SKM-1 treated with dmso at 0.1 percent for 144 hours (cell line): ENCODE results near the gene PARG.
A peak's percentile ranks its signal among the peaks of the same experiment; 100 is the strongest.
"Not testable (repeated sequence)": the region's sequence is repeated elsewhere in the genome, so short reads cannot be mapped to it uniquely, and the experiment has no call there.

Experiments used
- DNase-seq: peaks from one replicate; lab custom pipeline; 2025; ENCODE audit not compliant: unreplicated experiment; lab: John Stamatoyannopoulos, UW

Gene PARG

DNA sequence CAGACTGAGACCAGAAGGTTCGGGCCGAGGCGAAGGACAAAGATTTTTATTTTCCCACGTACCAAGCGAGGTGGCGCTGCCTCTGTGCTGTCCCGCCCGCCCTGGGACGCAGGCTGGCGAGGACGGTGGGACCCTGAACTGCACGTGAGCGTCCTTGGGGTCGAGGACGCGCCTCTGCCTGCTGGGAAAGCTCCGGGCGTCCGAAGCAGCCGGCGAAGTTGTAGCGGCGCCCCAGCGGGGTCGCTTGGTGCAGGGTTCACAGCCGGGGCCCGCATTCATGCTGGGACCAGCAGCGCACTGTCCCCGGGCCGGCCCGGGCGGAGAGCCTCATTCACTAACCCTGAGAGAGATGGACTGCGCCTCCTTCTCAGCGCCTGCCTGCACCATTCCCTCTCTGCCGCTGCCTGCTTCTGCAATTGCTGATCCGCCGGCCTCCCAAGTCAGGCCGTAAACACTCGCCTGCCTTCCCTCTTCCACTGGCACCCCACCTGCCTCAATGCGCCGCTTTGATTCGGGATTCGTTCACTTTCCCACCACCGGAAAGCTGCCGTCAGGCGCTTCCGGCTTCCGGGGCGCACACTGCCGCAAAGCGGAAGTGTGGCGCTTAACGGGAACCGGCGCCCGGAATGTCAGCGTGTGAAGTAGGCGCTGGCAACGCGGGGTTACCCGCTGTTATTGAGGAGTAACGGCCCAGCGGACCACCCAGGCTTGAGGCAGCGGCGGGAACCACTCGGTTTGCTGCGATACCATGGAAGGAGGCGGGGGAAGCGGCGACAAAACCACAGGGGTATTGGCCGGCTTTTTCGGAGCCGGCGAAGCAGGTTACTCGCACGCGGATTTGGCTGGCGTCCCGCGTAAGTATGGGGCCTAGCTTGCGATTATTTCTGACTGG, at the start of gene PARG, which contains the start of gene TIMM23B:
Gene PARG (minus strand): TSS at position 581 of the 892 bp plus-strand sequence. CDS start 302 bp downstream, at position 279.
Gene TIMM23B (plus strand): TSS at position 607 of the 892 bp plus-strand sequence. CDS start 142 bp downstream, at position 749.
- DNase-seq: peak; percentile 67

DNA sequence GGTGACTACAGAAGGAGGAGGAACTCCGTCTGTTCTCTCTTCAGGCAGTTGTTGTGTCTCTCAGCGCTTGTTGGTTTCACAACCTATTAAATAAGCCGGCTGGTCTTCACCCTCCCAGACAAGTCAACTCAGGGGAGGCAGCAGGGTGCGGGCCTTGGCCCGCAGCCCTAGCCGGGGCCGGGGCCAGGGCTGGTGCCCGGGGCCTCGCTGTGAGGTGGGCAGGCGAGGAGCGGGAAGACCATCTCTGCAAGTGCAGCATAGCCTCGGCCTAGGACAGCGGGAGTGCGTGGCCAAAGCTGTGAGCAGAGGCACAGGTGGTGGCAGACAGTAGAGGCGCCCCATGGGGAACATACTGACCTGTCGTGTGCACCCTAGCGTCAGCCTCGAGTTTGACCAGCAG, 46.5 kb upstream of the PARG start, which contains the start of gene AGAP6:
Gene AGAP6 (plus strand): TSS at position 31 of the 400 bp plus-strand sequence. CDS start 310 bp downstream, at position 341.
- not testable (repeated sequence) for DNase-seq

DNA sequence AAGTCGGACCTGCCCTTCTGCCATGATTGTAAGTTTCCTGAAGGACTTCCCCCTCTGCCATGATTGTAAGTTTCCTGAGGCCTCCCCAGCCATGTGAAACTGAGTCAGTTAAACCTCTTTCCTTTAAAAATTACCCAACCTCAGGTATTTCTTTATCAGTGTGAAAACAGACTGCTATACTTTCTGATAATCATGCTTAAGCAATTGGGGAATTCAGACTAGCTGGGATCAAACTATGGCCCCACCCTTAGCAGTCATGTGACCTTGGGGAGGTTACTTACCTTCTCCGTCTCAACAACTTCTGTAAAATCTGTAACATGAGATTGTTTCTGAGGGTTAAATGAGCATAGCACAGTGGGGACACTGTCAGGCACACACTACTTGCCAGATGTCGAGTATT, 45.4 kb upstream of the PARG start:
- not testable (repeated sequence) for DNase-seq

DNA sequence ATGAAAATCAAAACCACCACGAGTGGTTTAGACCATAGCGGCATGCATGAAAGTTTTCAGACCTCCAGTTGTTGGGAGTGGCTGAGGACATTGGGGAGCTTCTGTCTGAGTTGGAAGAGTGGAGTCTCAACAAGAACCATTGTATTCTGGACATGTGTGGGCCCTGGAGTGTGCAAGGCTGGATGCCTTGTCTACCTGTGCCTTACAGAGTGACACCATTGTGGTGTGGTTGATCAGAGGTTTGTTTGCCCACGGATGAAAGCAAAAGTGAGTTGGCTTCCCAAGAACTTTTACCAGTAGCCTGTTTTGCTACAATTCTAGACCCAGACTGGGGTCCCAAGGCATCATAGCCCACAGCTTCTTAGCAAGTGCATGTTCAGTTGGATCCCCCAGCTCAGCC, 35.9 kb upstream of the PARG start:
- not testable (repeated sequence) for DNase-seq

DNA sequence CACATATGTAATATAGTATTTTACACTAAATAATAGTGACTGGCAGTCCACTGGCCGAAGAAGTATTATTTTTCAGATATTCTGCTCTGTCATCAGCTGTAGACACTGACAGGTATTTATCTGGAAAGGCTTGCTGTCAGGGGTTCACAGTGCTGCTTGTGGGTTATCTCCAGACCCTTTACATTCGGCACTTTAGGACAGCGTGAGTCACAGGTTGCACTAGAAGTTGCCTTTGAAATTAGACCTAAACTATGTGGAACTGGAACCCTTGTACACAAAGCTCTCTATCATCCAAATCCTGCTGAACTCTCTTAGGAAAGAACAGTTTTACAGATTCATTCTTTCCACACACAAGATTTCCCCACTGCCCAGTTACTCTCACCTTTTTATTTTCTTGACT, 30.3 kb upstream of the PARG start:
- not testable (repeated sequence) for DNase-seq

GRCh38 chr10:49971466-49971865, 29.6 kb upstream of the PARG start:
- DNase-seq: not testable (repeated sequence)

- not testable (repeated sequence) for DNase-seq
Measured at GRCh38 chr10:49970331-49970857, 28.6 kb upstream of the PARG start.

DNA sequence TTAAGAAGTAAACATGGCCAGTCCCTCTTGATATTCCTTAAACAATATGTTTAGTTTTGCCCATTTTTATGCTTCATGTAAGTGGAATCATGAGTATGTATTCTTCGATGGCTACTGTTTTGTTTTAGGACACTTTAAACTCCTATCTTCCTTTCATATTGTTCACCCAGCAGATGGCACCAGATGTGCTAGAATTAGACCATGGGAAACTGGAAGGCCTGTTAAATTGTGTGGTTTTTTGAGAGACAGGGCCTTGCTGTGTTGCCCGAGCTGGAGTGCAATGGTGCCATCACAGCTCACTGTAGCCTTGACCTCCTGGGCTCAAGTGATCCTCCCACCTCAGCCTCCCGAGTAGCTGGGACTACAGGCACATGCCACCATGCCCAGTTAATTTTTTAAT, 11.3 kb upstream of the PARG start:
- DNase-seq: not testable (repeated sequence)

- not testable (repeated sequence) for DNase-seq
Measured at GRCh38 chr10:49952006-49952405, 10.2 kb upstream of the PARG start.

DNA sequence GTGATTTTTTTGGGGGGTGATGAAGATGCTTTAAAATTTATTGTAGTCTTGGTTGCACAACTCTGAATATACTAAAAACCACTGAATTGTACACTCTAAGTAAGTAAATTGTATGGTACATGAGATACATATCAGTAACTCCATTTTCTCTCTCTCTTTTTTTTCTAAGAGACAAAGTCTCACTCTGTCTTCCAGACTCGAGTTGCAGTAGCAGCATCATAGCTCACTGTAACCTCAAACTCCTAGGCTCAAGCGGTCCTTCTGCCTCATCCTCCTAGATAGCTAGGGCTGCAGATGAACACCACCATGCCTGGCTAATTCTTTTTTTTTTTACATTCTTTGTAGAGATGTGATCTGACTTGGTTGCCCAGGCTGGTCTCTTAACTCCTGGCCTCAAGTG, 6.9 kb upstream of the PARG start:
- not testable (repeated sequence) for DNase-seq

DNA sequence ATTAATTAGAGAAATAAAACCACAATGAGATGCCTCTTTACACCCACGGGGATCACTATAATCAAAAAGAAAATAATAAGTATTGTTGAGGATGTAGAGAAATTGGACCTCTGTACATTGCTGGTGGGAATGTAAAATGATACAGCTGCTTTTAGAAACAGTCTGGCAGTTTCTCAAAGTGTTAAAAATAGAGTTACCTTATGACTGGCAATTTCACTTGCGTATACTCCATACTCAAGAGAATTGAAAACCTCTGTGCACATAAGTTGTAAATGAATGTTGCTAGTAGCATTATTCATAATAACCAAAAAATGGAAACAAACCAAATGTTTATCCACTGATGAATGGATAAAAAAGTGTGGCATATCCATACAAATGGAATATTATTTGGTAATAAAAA, 6.3 kb upstream of the PARG start:
- not testable (repeated sequence) for DNase-seq

- DNase-seq: not testable (repeated sequence)
Measured at GRCh38 chr10:49943607-49944006, 1.8 kb upstream of the PARG start.

DNA sequence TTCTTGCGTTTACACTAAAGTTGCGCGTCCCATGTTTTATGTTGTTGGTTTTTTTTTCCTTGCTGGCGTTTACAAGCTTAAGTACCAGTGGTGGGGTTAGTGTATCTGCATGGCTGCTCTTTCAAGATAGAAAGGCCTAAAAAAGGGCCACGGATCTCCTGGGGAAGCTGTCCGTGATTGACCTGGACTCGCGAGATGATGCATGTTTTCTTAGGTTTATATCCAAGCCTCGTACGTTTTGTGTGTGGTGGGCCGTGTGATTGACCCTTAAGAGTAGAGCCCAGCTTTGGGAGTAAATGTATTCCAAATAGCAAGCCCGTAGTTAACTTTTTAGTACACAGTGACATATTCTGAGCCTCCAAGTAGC, 495 bp upstream of the PARG start:
- DNase-seq: peak; percentile 2

DNA sequence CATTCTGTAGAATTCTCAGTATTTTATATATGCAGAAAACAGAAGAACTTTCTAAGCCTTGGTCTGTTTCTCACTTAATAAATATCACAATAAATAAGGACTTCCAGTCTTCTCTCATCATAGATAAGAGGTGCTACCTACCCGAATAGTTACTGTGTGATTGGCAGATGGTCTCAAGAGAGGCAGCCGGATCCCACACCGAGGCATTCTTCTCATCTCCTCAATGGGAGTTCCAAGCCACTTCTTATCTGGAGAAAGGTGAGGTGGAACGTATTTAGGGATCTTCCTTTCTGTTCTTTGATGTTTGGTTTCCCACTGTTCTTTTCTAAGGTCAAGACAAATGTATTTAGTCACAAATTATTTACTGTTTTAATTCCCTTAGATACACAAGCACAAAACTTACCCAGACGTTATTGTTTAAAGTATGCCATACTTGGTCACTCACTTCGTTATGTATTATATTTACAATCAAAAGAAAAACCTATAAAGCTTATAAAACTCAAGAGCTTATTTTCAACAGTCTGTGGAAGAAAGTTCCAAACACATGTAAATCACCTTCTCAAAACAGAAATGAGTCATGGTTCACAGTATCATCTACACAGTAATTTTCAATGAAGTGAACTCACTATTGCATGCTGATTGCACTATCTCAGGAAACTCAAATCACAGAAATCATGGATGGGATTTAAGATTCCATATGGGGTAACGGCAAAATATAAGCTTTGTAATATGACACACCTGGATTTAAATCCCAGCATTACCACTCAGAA, 9.7 kb downstream of the PARG start:
- not testable (repeated sequence) for DNase-seq

GRCh38 chr10:49931276-49931675, 10.6 kb downstream of the PARG start:
- DNase-seq: not testable (repeated sequence)

- DNase-seq: not testable (repeated sequence)
Measured at GRCh38 chr10:49923572-49923971, 18.3 kb downstream of the PARG start.

DNA sequence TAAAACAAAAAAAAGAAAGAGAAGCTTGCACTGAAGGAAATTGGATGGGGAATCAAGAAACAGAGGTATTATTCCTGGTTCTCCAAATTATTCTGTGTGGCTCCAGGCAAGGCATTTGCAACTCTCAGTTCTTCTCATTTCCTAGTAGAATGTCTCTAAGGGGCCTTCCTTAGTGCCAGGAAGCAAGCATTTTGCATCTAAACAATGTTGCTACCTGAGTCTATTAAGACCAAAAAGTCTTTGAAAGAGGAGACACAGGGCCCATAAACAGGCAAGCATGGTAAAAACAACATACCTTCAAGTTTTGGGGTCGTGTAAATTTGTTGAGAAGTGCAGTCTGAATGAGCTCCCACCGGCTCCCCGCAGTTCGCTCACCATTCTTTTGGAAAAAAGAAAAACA, 19.8 kb downstream of the PARG start:
- not testable (repeated sequence) for DNase-seq

GRCh38 chr10:49917927-49918326, 23.9 kb downstream of the PARG start:
- DNase-seq: not testable (repeated sequence)

GRCh38 chr10:49916451-49916850, 25.4 kb downstream of the PARG start:
- not testable (repeated sequence) for DNase-seq

DNA sequence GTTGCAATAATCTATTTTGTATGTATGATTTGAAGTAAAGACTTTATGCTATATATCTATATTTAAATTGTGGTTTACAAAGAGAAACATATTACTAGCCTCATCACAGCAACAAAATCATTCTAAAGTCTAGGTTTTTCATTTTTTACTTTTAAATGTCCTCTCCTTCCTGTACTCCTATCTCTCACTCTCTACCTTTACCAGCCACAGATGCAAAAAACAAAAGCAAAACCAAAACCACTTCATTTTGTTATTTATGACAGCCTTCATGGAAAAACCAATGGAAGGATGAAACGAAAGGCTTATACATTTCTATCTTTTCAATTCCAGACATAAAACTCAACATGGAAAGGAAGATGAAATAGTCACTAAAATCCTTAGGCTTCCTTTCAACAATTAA, 31.5 kb downstream of the PARG start:
- DNase-seq: not testable (repeated sequence)
